Forelimb muscle (tissue), 1 donor: ENCODE results near the gene MGAT3. TPM values are rescaled to one million over a fixed set of nuclear protein-coding genes. Genes with fewer than 3 reads are reported as not detected.
"Not testable (repeated sequence)": the region's sequence is repeated elsewhere in the genome, so short reads cannot be mapped to it uniquely, and the experiment has no call there.

Experiments used
- DNase-seq: peaks from one replicate; pipeline ENCODE4 v3.0.0-alpha.2; 2013; ENCODE audit warnings: low read depth
- polyA plus RNA-seq: library from polyadenylated mRNA; unstranded; fragments of 120-200 nt; gene quantifications from one replicate; pipeline ENCODE4 v1.2.1, GENCODE V29; 2013; ENCODE audit not compliant: insufficient read length

Gene MGAT3
- polyA plus RNA-seq, 1 donor = 3.5 TPM

DNA sequence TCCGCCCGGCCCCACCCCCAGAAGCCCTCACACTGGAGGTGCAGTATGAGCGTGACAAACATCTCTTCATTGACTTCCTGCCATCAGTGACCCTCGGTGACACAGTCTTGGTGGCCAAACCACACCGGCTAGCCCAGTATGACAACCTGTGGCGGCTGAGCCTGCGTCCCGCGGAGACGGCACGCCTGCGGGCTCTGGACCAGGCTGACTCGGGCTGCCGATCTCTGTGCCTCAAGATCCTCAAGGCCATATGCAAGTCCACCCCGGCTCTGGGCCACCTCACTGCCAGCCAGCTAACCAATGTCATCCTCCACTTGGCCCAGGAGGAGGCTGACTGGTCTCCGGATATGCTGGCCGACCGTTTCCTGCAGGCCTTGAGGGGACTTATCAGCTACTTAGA lies 57.0 kb downstream of the MGAT3 start:
- DNase-seq = no peak

DNA sequence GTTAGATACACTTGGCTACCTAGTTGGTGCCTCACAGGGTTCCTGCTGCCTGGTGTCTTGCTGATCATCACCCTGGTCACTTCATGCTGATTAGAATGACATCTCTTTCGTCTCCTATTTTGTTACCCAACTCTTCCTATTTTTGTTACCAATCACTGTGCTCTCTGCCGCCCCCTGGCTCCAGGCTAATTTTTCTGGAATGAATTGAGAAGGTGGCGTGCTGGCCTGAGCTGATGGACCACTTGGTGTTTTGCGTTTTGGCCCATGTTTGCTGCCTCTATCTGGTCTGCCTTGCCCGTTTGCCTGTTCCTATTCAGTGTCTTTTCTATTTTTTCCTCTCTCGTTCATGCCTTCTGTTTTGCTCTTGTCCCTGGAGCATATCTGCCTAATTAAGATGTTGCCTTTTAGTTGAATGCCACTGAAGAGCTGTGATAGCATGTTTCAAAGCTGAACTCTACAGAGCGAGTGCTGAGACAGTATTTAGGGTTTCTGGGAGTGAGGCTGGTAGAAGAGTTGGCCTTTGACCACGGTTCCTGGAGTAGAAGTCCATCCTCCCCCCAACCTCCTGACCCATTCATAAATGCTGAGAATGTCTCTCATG lies 57.7 kb downstream of the MGAT3 start:
- DNase-seq = no peak

DNA sequence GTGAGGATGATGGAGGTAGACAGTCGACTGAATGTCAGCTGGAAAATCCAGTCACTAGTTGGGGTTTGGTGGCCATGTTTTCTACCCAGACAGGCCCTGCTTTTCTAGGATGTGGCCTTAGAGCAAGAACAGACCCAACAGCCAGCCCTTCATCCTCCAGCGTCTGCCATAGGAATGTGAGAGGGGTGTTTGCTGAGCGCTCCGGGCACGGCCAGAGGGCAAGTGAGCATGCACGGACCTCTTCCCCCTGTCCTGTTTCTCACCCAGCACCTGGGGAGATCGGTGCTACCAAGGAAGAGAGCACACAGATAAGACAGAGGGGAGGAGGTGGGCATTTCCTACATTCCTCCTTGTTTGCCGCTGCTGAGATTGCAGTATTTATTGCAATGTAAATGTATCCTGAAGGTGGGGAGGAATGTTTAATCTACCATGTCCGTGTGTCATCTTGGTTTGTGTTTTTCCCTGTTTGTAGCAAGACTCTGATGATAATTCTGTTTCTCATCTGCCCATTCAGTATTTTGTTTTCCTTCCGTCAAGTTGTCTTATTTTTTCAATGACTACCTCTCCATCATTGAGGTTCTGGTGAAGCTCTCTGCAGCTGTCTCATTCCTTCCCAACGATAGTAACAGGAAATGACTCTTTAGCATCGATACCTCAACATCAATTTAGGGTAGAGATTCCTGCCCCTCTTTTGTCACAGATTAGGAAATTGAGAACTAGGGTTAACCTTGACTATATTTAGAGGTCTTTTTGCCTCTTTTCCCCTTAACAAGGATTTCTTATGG lies 58.6 kb downstream of the MGAT3 start:
- no peak for DNase-seq

DNA sequence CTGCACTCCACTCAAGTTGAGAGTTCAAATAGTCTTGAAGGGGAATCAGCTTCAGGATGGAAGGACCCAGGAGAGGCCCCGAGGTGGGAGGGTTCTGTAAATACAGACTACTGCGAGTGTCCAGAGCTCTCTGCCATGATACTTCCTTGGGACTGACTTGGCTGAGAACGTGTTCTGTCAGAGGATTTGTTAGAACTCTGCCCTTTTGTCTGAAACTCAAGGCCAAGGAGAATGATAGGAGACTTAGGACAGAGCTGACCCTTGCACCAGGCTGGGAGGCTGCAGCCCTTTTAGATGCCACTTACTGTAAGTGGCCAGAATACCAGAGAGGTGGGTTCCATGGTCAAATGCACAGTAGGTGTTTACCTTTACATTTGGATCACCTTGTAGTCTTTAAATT lies 60.7 kb downstream of the MGAT3 start:
- DNase-seq = no peak

GRCh38 chr22:39518144-39518786 lies 61.5 kb downstream of the MGAT3 start:
- DNase-seq = no peak

DNA sequence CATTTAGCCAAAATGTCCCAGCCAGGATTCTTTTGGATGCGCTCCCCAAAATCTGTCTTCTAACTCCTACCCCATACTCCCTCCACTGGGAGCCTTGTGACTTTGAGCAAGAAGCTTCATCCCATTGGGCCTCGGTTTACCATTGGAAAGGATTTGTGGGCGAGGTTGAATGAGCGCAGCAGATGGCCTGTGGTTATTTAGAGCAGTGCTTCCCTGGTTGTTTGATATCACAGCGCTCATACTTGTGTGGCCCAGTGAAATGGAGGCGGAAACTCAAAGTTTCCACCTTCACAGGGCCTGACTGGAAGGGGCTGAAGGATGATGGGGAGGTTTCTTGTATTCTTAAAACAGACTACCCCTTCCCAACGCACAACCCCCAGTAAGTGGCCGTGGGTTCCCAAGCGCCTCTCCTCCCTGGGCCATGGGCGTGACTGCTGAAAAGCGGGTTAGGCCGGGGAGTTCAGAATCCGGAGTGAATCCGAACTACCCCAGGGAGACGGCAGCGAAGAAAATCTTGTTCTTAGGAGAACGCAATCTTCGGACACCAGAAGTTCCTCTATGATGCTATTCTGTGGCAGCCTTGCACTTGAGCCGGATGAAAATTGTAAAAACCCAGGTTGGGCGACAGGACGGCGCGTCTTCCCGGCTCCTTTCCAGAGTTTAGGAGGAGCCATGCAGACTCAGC lies 62.3 kb downstream of the MGAT3 start:
- DNase-seq = no peak

GRCh38 chr22:39519681-39520225 lies 62.9 kb downstream of the MGAT3 start:
- no peak for DNase-seq

DNA sequence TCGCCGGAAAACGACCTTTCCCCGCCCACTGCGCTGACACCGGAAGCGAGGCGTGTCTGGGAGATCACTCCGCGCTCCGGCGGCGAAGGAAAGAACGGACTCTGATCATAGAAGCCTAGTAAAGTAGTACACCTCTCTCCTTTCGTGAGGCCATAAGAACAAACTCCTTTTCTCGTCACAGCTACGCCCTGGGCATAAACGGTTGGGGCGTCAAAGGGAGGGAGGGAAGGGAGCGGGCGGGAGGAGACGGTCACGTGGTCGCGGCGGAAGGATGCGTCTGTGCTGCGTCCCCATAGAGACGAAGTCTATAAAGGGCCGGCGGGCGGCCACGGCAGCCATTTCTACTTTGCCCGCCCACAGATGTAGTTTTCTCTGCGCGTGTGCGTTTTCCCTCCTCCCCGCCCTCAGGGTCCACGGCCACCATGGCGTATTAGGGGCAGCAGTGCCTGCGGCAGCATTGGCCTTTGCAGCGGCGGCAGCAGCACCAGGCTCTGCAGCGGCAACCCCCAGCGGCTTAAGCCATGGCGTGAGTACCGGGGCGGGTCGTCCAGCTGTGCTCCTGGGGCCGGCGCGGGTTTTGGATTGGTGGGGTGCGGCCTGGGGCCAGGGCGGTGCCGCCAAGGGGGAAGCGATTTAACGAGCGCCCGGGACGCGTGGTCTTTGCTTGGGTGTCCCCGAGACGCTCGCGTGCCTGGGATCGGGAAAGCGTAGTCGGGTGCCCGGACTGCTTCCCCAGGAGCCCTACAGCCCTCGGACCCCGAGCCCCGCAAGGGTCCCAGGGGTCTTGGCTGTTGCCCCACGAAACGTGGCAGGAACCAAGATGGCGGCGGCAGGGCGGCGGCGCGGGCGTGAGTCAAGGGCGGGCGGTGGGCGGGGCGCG lies 63.7 kb downstream of the MGAT3 start, which contains the start of gene ATF4:
ATF4 (plus strand) TSS at position 337 of the 880 bp plus-strand sequence. CDS start 884 bp downstream, outside the sequence.
- peak; percentile 97 for DNase-seq

- not testable (repeated sequence) for DNase-seq
Observed at GRCh38 chr22:39521106-39521885, 64.5 kb downstream of the MGAT3 start.

DNA sequence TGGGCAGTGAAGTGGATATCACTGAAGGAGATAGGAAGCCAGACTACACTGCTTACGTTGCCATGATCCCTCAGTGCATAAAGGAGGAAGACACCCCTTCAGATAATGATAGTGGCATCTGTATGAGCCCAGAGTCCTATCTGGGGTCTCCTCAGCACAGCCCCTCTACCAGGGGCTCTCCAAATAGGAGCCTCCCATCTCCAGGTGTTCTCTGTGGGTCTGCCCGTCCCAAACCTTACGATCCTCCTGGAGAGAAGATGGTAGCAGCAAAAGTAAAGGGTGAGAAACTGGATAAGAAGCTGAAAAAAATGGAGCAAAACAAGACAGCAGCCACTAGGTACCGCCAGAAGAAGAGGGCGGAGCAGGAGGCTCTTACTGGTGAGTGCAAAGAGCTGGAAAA lies 65.3 kb downstream of the MGAT3 start:
- not testable (repeated sequence) for DNase-seq

GRCh38 chr22:39522567-39523300 lies 65.9 kb downstream of the MGAT3 start:
- DNase-seq = no peak

GRCh38 chr22:39524089-39524752 lies 67.4 kb downstream of the MGAT3 start:
- no peak for DNase-seq

DNA sequence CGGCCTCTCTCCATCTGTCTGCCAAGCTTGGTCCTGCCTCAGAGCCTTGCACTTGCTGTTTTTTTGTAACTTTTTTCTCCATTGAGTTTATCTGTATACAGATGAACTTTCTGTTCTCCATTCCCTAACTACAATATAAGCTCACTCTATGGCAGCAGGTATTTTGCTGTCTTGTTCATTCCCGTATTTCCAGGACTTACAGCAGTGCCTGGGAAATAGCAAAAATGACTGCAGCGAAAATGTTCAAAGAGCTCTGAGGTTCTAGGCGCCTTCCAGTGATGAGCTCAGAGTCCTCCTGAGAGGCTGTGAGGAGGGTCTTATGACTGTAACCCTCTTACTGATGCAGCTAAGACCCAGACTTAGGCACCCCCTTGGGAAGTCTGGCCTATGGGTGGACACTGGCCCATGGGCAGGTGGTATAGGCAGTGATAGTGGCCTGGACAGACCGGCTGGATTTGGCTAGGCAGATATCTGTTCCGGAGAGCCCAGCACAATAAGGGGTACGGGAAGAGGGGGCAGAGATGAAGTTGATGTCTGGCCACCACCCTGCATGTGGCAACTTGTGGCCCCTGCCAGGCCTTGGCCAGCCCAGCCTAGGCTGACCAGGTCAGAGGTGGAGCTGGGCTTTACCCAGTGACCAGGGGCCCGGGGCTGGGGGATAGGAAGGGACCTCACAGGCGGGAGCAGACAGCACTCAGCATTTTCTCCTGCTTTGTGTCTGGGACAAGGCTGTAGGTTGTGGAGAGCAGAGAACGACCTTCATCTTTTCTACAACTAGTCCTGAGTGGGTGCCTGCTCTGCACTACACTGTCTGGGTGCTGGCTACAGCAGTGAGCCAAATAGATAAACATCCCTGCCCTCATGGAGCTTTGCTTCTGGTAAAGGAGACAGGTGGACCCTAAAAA lies 68.2 kb downstream of the MGAT3 start:
- DNase-seq = no peak

DNA sequence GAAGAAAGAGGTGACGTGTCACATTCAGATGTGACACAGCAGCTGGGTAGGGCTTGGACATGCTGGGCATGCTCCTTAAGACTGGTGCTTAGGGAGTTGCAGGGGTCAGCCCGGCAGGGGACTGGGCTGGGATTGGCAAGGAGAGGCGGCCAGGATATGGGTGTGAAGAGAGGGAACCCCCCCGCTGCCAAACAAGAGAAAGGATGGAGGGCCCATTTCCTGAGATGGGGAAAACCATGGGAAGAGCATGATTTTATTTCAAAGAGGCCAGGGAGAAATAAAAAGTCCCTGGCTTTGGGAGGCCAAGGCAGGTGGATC lies 68.8 kb downstream of the MGAT3 start:
- DNase-seq = no peak

DNA sequence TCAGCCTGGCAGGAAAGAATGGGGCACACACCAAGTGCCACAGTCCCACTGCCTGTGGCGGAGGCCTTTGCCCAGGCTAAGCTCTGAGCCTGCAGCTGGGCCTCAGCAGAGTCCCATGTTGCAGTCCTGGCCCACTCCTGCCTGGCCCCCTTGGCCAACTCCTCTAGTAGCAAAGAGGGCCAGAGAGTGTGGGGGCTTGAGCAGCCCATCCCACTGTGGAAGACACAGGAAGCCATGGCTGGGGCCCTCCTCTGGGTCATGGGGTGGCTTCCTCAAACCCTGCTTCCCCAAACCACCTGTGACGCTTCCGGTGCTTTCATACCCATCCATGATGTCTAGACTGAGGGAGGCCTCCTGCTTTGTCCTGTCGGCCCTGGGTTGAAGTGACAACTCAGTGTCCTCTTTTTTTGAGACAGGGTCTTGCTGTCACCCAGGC lies 69.9 kb downstream of the MGAT3 start:
- no peak for DNase-seq

GRCh38 chr22:39527481-39527961 lies 70.7 kb downstream of the MGAT3 start:
- no peak for DNase-seq

- DNase-seq = no peak
Observed at GRCh38 chr22:39528080-39528661, 71.4 kb downstream of the MGAT3 start.
